ENCODE data around the gene ADAD2.
A peak's percentile ranks its signal among the peaks of the same experiment; 100 is the strongest.

Gene ADAD2

DNA sequence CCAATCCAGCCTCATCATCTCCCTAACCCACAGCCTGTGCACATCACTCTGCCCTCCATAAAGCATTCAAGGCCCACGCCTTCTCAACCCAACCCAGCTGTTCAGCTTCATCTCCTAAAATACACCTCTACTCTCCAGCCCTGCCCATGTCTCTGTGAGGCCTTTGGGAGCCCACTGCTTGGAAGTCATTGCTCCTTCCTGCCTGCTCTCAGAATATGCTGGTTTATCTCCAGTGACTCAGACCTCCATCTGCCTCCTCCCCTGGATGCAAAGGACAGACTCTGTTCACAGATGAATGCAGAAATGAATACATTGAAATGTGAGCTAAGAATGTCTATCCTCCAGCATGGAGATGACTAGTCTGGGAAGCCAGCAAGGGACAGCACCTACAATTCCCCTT lies 29.9 kb downstream of the ADAD2 start:
- peak in 9 of 58 donors; percentile 4 to 44 (median 11) for DNase-seq

DNA sequence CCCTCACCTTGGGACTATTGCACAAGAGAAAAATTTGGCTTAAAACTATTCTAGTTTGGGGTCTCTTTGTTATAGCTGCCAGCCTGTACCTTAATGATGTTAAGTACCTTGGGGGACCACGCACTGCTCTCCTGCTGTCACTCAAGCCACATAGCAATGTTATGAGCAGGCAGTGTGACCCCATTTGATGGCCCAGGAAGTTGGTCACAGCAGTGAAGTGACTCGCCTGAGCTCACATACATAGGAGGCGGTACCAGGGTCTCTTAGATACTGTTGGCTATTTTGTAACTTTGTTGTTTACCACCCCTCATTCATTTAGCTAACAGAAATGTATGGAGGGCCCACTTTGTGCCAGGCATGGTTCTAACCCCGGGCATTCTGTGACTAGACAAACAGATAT lies 32.5 kb downstream of the ADAD2 start:
- DNase-seq: no peak

DNA sequence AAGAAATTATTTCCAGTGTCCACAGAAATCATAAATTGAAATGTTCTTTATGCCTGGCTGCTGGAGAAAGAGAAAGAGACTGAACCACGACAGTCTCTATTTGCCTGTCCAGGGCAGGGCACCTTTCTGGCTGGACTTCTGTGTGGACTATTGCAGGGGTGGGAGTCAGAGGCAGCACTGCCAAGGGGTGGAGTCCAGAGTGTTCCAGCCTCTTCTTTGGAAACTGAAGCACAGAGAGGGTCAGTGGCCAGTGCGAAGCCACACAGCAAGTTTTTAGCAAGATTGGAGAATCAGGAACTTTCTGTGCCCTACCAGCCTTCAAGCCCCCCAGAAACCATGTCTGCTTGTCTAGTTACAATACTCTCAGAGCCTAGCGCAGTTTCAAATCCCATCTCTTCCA lies 33.6 kb downstream of the ADAD2 start:
- DNase-seq: no peak

DNA sequence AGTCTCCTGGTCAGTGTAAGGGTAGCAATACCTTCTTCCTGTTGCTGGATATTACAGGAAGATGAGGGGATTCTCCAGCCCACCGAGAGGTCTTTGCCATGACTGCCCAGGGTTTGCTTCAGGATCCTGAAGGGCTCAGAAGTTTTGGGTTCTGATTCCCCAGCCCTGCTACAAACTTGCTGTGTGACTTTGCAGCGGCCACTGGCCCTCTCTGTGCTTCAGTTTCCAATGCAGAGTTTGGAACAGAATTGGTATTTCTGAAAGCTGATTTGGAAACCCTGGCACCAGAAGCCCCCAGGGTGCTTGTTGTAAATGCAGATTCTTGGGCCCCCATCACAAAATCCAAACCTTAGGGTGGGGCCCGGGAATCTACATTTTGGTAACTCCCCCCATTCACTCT lies 34.2 kb downstream of the ADAD2 start:
- no peak for DNase-seq

DNA sequence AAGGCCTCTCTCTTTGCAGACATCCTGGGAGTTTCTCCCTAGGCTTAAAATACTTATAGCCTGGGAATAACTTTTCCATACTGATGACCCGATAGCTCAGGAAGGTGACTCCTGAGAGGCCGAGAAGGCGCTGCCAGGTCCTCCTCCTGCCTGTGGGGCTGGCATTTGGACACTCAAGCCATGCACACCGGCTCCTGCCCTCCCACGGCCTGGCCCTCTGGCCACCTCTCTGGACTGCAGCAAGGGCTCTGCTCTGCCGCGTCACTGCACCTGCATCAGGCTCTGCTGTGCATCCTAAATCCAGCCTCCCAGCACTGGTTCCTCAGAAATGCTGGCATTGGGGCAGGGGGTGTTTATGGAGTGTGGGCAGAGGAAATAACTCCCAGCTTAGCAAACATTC lies 34.6 kb downstream of the ADAD2 start:
- DNase-seq: no peak

DNA sequence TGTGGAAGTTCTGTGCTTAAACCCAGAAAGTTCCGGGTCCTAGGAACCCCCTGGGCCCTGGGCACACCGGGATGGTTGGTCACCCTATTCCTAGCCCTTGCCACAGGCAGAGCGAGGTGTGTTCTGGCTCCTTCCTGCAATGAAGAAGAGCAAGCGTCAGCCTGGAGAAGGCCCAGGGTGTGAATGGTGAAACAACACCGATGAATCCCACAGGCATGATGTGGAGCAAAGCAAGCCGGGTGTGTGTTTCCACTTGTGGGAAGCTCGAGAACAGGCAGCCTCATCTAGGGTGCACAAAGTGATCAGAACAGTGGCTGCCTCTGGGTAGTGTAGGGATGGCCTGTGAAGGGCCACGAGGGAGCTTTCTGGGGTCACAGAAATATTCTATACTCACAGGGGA lies 35.1 kb downstream of the ADAD2 start:
- DNase-seq: no peak

DNA sequence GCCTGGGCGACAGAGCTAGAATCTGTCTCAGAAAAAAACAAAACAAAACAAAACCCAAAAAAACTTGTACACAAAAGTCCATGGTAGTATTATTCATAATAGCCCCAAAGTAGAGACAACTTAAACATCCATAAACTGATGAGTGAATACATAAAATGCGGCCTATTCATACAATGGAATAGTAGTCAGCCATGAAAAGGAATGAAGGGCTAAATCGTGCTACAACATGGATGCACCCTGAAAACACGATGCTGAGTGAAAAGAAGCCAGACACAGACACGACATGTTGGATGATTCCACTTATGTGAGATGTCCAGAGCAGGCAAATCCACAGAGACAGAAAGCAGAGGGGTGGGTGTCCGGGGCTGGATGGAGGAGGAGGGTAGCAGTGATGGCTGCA lies 36.6 kb downstream of the ADAD2 start:
- no peak for DNase-seq

DNA sequence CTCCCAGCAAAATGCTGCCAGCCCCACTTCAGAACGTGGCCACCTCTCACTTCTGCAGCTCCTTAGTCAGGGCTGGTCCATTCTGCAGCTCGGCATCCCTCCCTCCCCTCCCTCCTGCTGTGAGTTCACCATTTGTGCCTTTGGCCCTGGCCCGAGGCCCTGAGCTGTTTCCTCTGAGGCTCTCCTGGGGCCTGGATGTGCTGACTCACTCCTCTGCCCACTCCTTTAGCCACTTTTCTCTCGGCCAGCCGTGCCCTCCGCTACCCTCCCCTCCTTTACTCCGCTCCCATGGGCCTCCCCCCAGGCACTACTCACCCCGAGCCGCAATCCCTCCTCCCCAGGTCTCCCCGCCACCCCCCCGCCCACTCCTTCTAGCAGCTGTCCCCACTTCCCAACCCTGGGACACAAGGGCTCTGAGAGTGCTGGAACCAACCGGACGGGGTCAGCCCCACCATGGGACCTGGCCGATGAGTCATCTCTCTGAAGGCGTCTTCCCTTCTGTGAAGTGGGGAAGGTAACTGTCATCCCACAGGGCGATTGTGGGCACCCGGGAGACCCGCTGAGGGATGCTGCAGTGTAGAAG lies 37.4 kb downstream of the ADAD2 start:
- peak in 23 of 58 donors; percentile 3 to 59 (median 16) for DNase-seq

DNA sequence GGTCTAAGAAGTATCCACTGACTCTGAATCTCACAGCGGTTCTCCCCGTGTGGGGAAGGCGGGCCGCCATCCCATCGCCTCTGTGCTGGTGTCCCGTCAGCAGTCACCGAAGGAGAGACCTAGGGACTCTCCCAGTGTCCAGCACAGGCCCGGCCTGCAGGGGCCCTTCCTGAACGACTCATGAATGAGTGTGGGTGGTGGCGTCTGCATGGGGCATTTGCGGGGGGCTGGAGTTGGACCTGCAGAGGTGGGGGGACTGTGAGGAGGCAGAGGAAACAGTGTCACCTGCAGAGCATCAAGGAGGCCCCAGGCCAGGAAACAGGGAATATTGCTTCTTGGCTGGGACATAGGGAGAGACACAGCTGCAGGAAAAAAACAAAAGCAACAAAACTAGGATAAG lies 38.5 kb downstream of the ADAD2 start:
- DNase-seq: no peak

DNA sequence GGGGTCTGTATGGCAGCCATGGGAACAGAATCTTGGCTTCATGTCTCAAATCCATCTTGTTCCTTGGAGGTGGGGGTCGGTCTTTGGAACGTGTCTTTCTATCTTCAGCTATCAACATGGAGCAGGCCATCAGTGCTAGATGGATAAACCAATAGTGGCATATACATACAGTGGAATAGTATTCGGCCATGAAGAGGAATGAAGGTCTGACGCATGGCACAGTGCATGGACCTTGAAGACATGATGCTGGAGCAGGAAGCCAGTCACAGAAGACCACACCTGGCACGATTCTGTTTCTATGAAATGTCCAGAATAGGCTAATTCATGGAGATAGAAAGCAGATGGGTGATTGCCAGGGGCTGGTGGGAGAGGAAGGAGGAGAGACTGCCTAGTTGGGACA lies 41.1 kb downstream of the ADAD2 start:
- DNase-seq: no peak

DNA sequence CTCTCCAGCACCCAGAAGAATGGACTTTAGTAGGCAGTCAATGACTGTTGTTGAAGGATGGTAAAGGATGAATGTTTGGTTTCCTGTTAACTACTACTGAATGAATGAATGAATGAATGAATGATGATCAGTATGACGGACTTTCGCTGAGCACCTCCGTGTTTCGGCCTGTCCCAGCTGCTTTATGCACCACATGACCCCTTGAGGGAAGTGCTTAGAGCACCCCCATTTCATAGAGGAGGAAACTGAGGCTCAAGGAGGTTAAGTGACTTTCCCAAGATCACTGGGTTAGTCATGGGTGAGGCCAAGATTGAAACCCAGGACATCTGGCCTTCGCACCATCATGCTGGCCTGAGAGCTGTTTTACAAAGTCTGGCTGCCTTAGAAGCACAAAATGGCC lies 42.0 kb downstream of the ADAD2 start:
- DNase-seq: no peak

DNA sequence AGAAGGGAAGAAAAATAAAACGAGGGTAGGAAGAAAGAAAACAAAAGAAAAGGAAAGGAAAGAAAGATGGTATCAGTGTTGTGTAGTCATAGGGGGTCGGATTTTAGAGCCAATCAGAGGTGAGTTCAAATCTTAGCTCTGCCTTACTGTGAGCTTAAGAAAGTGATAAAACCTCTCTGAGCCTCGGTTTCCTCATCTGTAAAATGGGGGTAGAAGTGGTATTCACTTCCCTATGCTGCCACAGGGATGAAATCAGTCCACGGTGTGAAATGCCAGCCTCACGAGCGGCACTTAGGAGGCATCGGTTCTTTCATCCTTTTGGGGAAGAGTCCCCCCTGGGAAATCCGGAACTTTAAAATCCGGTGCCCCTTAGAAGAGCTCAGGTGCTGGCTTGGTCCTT lies 42.8 kb downstream of the ADAD2 start:
- DNase-seq: no peak

DNA sequence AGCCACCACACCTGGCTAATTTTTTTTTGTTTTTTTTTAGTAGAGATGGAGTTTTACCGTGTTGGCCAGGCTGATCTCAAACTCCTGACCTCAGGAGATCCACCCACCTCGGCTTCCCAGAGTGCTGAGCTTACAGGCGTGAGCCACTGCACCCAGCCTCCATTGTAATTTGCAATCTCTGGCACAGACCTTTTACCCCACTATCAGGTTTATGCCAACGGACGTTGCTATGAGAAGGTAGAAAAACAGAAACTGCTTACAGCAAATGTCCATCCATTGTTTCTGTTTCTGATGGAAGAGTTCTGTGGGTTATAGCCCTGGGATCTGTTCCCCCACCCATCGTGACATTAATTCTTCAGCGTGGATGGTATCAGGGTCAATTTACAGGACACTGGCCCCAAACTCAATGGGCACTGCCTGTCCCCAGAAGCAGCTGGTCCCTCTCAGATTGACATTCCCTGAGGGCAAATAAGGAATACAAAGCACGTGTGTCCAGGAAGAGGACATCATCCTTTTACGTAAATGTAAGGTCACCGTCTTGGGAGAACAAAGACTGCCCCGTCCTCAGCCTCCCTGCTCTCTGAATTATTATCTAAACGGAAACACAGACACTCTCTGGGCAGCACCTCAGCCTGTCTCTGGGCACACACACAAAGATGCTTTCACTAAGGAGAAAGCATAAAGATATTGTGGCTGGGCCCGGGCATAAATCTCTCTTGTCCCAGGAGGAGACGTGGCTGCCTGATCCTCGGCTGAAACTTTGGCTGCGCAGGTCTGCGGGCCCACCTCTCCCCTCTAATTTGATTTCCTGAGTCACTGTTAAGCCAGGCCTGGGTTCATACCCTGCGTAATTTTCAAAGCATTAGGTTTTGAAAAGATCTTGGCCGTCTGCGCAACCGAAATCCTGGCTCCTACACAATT lies 43.6 kb downstream of the ADAD2 start:
- peak in 1 of 58 donors; percentile 6 for DNase-seq

DNA sequence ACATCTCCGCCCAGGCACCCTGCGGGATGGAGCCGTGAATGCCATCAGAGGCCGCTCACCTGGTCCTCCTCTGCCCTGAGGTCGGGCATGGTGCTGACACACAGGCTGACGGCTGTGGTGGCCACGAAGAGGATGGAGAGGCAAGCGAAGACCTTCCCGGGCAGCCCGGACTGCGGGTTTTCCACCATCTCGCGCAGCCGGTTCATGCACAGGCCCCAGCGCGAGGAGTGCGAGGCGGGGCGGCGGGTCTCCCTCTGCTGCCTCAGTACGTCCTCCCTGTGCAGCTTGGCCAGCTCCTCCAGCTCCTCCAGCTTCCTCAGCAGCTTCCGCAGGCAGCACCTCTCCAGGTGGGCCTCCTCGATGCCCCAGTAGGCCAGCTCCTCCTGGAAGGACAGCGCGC lies 45.7 kb downstream of the ADAD2 start:
- no peak for DNase-seq

DNA sequence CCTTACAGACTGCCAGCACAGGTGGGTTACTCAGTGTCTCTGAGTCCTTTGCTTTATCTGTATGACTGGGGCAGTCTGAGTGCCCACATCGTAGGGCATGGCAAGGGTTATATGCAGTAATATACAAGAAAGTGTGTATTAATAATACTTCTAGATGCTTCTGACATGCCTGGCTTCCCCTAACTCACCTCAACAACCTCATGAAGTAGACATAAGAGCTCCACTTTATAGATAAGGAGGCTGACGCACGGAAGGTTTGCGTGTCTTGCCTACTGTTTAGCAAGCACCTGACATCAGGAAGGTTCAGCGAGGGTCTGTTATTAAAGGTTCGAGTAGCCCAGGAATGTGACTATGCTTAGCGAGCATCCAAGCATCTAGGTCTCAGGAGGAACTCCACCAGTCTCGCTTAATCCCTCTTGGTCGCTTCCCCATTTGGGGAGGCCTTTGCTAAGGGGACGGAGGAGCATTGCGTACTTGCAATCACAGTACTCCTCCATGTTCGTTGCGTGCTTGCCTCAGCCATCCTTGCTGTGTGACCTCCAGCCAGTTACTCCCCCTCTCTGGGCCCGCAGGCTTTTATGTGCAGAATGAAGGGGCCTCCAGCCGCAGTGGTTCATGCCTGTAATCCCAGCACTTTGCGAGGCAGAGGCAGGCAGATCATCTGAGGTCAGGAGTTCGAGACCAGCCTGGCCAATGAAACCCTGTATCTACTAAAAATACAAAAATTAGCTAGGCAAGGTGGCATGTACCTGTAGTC lies 47.2 kb downstream of the ADAD2 start:
- no peak for DNase-seq

DNA sequence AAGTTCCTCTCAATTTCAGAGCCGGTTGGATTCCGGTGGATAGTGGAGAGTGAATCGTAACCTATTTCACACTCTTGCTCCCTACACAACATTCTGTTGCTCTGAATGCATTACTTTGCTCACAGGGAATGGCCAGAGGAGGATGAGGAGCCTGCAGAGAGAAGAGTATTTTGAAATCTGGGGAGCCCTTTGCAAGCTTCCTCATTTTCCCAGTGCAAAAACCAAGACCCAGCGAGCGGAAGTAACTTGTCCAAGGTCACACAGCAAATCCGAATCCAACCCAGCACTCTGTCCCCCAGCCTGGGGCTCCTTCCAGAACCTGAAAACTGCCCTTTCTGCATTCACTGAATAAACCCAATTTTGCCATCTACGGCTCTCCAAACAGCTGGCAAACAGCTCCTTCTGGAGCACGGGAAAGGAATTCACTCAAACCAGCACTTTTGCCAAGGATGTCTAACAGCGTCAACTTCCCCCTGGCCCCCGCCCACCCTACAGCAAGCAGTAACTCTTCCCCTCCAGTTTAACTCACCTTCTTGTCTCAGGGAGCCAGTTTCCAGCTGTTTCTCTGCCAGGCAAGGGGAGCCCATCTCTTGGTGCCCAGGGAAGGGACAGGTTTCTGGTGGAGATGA lies 48.3 kb downstream of the ADAD2 start:
- no peak for DNase-seq

DNA sequence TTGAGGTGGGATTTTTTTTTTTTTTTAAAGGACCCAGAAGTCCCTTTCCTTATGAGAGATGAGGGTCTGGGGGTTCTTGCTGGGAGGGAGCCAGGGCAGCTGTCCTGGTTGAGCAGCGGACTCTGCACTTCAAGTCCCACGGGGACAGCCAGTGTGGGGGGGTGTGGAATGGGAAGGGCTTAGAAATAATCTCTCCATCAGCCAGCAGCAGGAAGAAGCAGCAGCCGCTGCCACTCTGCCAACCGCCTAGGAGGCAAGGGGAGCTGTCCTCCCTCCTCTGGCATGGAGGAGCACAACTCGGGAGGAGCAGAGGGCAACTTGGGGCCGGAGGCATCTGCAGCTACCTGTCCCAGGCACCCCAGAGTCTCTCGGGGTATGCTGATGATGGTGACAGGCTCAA lies 49.0 kb downstream of the ADAD2 start, which contains the start of gene KCNG4:
TSS of gene KCNG4 (minus strand) at position 104 of the 400 bp plus-strand sequence. CDS start 2,527 bp downstream, outside the sequence.
- peak in 1 of 58 donors; percentile 6 for DNase-seq

DNA sequence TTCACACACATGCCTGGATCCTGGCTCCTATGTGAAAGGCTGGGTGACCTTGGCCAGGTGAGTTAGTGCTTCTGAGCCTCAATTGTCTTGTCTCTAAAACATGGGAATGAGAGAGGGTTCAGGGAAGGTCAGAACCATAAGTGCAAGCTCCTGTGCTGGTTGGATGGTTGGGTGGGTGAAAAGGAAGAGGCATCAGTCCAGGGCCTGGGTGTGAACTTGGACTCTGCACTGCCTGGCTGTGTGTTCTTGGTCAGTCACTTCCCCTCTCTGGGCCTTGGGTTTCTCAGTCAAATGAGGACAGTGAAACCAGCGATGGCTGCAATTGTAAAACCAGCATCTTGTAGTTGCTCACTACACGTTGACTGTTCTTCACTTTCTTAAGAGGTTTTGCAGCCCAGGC lies 49.5 kb downstream of the ADAD2 start:
- DNase-seq: no peak

DNA sequence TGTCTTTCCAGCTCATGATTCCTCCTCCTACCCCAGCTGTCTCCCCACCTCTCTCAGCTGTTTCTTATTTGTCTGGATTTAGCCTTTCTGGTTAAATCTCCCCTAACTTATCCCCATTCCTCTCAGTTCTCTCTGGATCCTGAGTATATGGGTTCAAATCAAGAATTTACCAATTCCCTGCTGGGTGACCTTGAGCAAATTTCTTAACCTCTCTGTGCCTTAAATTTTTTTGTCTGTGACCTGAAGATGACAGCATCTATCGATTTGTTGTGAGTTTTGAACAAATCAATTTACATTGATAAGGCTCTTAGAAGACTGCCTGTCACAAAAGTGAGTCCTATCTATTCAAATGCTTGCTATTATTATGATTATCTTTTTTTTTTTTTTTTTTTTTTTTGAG lies 50.8 kb downstream of the ADAD2 start:
- DNase-seq: no peak

DNA sequence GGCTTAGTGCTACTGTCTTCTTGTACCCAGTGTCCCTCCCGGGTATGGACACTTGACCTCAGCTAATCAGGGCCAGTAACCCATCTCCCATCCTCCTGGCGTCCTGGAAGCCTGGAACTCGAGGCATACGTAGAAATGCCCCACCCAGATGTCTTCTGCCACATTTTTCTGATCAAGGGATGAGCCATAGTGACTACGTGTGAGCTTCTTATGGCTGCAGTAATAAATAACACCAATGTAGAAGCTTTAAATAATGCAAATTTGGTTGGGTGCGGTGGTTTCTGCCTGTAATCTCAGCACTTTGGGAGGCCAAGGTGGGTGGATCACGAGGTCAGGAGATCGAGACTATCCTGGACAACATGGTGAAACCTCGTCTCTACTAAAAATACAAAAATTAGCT lies 51.9 kb downstream of the ADAD2 start:
- DNase-seq: no peak

DNA sequence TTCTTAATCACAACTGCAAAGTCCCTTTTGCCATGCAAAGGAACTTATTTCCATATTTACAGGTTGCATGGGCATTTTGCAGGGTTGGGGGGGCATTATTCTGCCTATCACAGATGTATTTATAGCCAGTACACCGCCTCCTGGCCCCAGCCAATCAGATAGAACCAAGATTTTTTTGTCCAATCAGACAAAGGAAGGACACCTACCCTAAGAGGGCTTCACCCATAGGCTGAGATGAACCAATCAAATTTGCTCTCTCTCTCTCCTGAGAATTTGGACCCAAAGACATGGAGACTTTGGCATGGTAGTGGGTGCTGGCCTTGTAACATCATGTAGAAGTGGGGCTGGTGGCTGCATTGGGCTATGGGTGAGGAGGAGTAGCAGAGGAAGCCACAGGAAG lies 52.8 kb downstream of the ADAD2 start:
- no peak for DNase-seq

DNA sequence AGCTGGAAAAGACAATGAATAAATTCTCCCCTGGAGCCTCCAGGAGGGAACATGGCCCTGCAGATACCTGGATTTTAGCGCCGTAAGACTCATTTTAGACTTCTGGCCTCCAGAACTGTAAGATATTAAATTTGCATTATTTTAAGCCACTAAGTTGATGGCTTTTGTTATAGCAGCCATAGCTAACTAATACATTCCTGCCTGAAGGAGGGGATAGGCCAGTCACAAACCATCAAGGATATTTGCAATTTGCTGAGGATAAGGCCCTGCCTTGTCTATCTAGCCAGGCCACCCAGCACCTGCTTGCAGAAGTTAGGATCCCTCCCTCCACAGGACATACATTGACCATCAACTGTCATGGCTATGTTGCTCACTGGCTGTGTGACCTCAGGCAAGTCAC lies 53.8 kb downstream of the ADAD2 start:
- DNase-seq: no peak

All from anterior cingulate cortex (tissue), 58 donors.